ENCODE data around the gene SCAF4. TPM values are rescaled to one million over a fixed set of nuclear protein-coding genes. Genes with fewer than 3 reads are reported as not detected.
"Not testable (repeated sequence)": the region's sequence is repeated elsewhere in the genome, so short reads cannot be mapped to it uniquely, and the experiment has no call there.

SCAF4 gene
- total RNA-seq, 1 donor, result 7.6 TPM

DNA sequence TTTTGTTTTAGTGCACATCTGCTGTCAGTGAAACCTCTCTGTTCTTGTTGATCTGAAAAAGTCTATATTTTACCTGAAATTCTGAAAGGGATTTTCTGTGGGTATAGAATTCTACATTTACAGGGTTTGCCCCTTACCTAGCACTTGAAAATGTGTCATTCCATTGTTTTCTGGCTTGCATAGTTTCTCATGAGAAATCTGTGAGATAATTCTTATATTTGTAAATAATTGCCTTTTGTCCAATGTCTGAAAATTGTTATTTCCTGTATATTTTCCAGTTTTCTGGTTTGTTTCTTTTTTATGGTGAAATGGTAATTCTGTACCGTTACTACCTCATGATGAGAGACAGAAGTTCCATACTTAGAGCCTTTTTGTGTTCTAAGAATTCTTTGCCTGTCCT lies 11.8 kb upstream of the SCAF4 start:
- H3K79me2 ChIP-seq (ENCODE audit: insufficient read depth, low read length), result no peaks in the 10 kb centered on the region
- no peaks in the 10 kb centered on the region for H3K4me1 ChIP-seq (ENCODE audit: insufficient read depth, low read length)
- H3K27me3 ChIP-seq (ENCODE audit: insufficient read depth, low read length), result no peaks in the 10 kb centered on the region
- H3K4me2 ChIP-seq (ENCODE audit: insufficient read depth, low read length), result no peak overlapping the region
- TF ChIP-seq, protein P1, sequence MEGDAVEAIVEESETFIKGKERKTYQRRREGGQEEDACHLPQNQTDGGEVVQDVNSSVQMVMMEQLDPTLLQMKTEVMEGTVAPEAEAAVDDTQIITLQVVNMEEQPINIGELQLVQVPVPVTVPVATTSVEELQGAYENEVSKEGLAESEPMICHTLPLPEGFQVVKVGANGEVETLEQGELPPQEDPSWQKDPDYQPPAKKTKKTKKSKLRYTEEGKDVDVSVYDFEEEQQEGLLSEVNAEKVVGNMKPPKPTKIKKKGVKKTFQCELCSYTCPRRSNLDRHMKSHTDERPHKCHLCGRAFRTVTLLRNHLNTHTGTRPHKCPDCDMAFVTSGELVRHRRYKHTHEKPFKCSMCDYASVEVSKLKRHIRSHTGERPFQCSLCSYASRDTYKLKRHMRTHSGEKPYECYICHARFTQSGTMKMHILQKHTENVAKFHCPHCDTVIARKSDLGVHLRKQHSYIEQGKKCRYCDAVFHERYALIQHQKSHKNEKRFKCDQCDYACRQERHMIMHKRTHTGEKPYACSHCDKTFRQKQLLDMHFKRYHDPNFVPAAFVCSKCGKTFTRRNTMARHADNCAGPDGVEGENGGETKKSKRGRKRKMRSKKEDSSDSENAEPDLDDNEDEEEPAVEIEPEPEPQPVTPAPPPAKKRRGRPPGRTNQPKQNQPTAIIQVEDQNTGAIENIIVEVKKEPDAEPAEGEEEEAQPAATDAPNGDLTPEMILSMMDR (IDR thresholded peaks at IDR 0.05; ENCODE audit: extremely low read depth, low read depth, low read length), result no peak
- no peak overlapping the region for H3K27ac ChIP-seq (ENCODE audit: low read depth, low read length)
- DNase-seq (ENCODE audit: insufficient read length, low spot score, missing footprints), result no peak
- no peaks in the 10 kb centered on the region for H4K20me1 ChIP-seq (ENCODE audit: insufficient read depth, low read length)
- no peak overlapping the region for H3K4me3 ChIP-seq (ENCODE audit: insufficient read depth, low read length)
- H3K9me3 ChIP-seq (ENCODE audit: low read depth, low read length), result no peaks in the 10 kb centered on the region
- H3K36me3 ChIP-seq (ENCODE audit: insufficient read depth, low read length), result no peaks in the 10 kb centered on the region
- no peak overlapping the region for H2AFZ ChIP-seq (ENCODE audit: low read length)

GRCh38 chr21:31741116-31741515 lies 9.2 kb upstream of the SCAF4 start:
- Histone ChIP-seq H3K4me2 (ENCODE audit: insufficient read depth, low read length) (no peak overlapping the region), H4K20me1 (ENCODE audit: insufficient read depth, low read length) (no peaks in the 10 kb centered on the region), H3K36me3 (ENCODE audit: insufficient read depth, low read length) (no peaks in the 10 kb centered on the region), H3K9me3 (ENCODE audit: low read depth, low read length) (no peaks in the 10 kb centered on the region), H3K27ac (ENCODE audit: low read depth, low read length) (no peak overlapping the region), H3K4me1 (ENCODE audit: insufficient read depth, low read length) (peaks cover 3% of the 10 kb centered on the region), H3K4me3 (ENCODE audit: insufficient read depth, low read length) (no peak overlapping the region), H3K27me3 (ENCODE audit: insufficient read depth, low read length) (no peaks in the 10 kb centered on the region), H2AFZ (ENCODE audit: low read length) (no peak overlapping the region), H3K79me2 (ENCODE audit: insufficient read depth, low read length) (no peaks in the 10 kb centered on the region)
- no peak for DNase-seq (ENCODE audit: insufficient read length, low spot score, missing footprints)
- TF ChIP-seq, protein P1 (IDR thresholded peaks at IDR 0.05; ENCODE audit: extremely low read depth, low read depth, low read length), result no peak

DNA sequence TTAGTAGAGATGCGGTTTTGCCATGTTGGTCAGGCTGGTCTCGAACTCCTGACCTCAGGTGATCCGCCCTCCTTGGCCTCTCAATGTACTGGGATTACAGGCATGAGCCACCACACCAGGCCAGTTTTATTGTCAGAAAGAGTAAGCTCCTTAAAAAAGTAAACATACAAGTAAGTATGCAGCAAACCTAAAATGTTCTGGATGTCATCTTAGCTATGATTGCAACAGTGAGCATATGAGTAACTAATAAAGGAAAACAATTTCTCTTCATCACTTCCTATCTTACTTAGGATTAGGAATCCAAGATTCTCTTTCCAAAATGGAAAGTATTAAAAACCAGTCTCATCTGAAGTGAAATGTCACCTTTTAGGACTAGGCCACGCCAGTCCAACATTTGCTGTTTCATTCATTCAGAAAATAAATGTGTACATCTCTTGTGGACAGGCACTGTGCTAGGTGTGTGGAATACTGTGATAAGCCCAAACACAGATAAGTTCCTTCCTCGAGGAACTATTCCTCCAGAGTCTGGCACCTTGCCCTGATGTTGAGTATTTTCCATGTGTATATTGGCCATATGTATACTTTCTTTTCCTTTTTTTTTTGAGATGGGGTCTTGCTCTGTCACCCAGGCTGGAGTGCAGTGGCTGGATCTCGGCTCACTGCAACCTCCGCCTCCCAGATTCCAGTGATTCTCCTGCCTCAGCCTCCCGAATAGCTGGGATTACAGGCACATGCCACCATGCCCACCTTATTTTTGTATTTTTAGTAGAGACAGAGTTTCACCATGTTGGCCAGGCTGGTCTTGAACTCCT lies 5.9 kb upstream of the SCAF4 start:
- not testable (repeated sequence) for H3K36me3 ChIP-seq (ENCODE audit: insufficient read depth, low read length); H3K27ac ChIP-seq (ENCODE audit: low read depth, low read length); H3K4me1 ChIP-seq (ENCODE audit: insufficient read depth, low read length); H3K4me2 ChIP-seq (ENCODE audit: insufficient read depth, low read length); H2AFZ ChIP-seq (ENCODE audit: low read length); H3K9me3 ChIP-seq (ENCODE audit: low read depth, low read length); DNase-seq (ENCODE audit: insufficient read length, low spot score, missing footprints); H3K79me2 ChIP-seq (ENCODE audit: insufficient read depth, low read length); H3K4me3 ChIP-seq (ENCODE audit: insufficient read depth, low read length); H3K27me3 ChIP-seq (ENCODE audit: insufficient read depth, low read length); H4K20me1 ChIP-seq (ENCODE audit: insufficient read depth, low read length)

DNA sequence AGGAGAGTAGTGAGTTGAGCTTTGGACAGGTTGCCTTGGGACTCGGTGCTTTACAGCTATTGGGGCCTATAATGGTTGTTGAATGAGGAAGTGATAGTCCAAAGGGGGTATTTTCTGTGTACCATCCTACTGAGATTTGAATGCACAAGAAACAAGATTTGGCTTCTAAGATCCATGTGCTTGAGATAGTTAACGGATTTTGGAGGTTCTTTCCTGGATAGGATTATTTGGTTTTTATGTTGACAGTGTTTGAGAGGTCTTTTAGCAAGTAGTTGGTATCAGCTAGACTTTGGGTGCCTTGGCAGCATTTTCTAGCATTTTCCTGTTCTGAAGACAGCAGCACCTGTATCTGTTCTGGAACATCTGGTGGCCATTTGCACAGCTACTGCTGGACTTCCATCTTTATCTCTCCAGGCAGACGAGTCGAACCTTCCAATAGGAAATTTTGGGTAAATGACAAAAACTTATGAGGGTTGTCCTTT lies 3.6 kb upstream of the SCAF4 start:
- peaks cover 4% of the 10 kb centered on the region for H4K20me1 ChIP-seq (ENCODE audit: insufficient read depth, low read length)
- H3K79me2 ChIP-seq (ENCODE audit: insufficient read depth, low read length), result peaks cover 11% of the 10 kb centered on the region
- H2AFZ ChIP-seq (ENCODE audit: low read length), result no peak overlapping the region

More for the DNA sequence above, 3.6 kb upstream of the SCAF4 start:
- no peak for DNase-seq (ENCODE audit: insufficient read length, low spot score, missing footprints)
- Histone ChIP-seq H3K27me3 (ENCODE audit: insufficient read depth, low read length) (no peaks in the 10 kb centered on the region), H3K27ac (ENCODE audit: low read depth, low read length) (no peak overlapping the region), H3K4me3 (ENCODE audit: insufficient read depth, low read length) (no peak overlapping the region), H3K4me1 (ENCODE audit: insufficient read depth, low read length) (peaks cover 12% of the 10 kb centered on the region), H3K9me3 (ENCODE audit: low read depth, low read length) (no peaks in the 10 kb centered on the region), H3K4me2 (ENCODE audit: insufficient read depth, low read length) (no peak overlapping the region), H3K36me3 (ENCODE audit: insufficient read depth, low read length) (no peaks in the 10 kb centered on the region)
- TF ChIP-seq, protein P1 (IDR thresholded peaks at IDR 0.05; ENCODE audit: extremely low read depth, low read depth, low read length), result no peak

Data from osteoblast (primary cell).